ENCODE data around the gene MFAP3. TPM values are rescaled to one million over a fixed set of nuclear protein-coding genes. Genes with fewer than 3 reads are reported as not detected.

Gene MFAP3
- total RNA-seq, 1 donor from 2014 or later: 37.9 TPM

DNA sequence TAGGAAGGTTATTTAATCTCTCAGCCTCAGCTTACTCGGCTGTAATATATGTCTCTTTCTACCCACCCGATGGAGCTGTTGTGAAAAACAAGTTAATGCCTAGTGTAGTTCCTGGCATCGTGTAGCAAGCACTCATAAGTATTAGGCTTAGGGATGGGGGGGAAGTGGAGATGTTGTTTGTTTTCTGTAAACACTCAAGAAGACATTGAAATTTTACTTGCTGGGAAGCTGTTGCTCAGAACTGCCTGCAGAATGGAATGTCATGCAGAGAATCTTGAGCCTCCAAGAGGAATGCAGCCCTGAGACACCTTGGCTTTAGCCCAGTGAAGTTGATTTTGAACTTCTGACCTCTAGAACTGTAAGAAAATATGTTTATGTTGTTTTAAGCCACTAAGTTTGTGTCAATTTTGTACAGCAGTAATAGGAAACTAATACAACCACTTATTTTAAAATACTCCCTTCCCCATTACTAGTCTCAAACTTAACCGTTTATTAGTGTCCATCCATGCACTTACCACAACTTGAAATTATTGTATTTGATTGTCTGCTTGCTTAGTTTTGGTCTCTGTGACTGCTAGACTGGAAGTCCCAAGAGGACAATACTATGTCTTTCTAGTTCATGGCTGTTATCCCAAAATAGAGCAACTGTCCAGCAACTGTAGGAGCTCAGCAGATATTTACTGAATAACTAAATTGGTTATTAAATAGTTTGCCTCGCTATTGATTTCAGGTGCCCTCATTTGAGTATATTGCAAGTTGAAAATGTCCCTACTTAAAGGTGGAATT lies 53.8 kb downstream of the MFAP3 start:
- Mint-ChIP-seq H3K4me3 (no peak overlapping the region), H3K27ac (no peak overlapping the region), H3K36me3 (no peaks in the 10 kb centered on the region)

GRCh38 chr5:154093142-154093532 lies 54.4 kb downstream of the MFAP3 start:
- peaks cover 4% of the 10 kb centered on the region for H3K4me1 Mint-ChIP-seq (ENCODE audit: unreplicated experiment)
- TF ChIP-seq, protein P1, sequence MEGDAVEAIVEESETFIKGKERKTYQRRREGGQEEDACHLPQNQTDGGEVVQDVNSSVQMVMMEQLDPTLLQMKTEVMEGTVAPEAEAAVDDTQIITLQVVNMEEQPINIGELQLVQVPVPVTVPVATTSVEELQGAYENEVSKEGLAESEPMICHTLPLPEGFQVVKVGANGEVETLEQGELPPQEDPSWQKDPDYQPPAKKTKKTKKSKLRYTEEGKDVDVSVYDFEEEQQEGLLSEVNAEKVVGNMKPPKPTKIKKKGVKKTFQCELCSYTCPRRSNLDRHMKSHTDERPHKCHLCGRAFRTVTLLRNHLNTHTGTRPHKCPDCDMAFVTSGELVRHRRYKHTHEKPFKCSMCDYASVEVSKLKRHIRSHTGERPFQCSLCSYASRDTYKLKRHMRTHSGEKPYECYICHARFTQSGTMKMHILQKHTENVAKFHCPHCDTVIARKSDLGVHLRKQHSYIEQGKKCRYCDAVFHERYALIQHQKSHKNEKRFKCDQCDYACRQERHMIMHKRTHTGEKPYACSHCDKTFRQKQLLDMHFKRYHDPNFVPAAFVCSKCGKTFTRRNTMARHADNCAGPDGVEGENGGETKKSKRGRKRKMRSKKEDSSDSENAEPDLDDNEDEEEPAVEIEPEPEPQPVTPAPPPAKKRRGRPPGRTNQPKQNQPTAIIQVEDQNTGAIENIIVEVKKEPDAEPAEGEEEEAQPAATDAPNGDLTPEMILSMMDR (conservative IDR thresholded peaks at IDR 0.05): no peak
- H3K36me3 Mint-ChIP-seq: no peaks in the 10 kb centered on the region
- H3K4me3 Mint-ChIP-seq: no peak overlapping the region
- no peak for DNase-seq (ENCODE audit: extremely low spot score, unreplicated experiment)
- H3K9me3 Mint-ChIP-seq: no peaks in the 10 kb centered on the region
- peaks cover 27% of the 10 kb centered on the region for H3K27me3 Mint-ChIP-seq
- H3K27ac Mint-ChIP-seq: no peak overlapping the region

More for the DNA sequence above, 53.8 kb downstream of the MFAP3 start:
- TF ChIP-seq, protein P1 (conservative IDR thresholded peaks at IDR 0.05): no peak
- Mint-ChIP-seq H3K27me3 (peaks cover 28% of the 10 kb centered on the region), H3K4me1 (ENCODE audit: unreplicated experiment) (peaks cover 4% of the 10 kb centered on the region), H3K9me3 (no peaks in the 10 kb centered on the region)
- DNase-seq (ENCODE audit: extremely low spot score, unreplicated experiment): no peak

DNA sequence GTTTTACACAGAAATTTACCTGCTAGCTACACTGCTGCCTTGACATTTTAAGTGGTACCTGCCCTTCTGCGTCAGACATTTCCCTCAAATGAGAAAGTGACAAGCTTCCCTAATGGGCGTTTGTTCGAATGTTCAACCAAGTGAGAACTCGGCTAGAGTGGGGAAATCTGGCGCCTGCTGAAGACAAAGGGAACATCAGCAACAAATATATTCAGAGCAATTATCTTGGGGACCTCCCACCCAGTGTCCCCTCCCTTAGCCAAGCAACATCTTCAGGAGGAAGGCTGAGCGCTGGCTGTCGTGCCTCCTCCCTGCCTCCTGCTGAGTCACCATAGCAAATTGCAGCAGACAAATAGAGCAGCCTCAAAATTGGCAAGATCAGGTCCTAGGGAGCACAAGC lies 57.1 kb downstream of the MFAP3 start:
- TF ChIP-seq, protein P1 (conservative IDR thresholded peaks at IDR 0.05): no peak
- H3K27me3 Mint-ChIP-seq: peaks cover 30% of the 10 kb centered on the region
- H3K9me3 Mint-ChIP-seq: no peaks in the 10 kb centered on the region
- no peak overlapping the region for H3K4me3 Mint-ChIP-seq
- peaks cover 4% of the 10 kb centered on the region for H3K4me1 Mint-ChIP-seq (ENCODE audit: unreplicated experiment)
- H3K27ac Mint-ChIP-seq: no peak overlapping the region
- H3K36me3 Mint-ChIP-seq: no peaks in the 10 kb centered on the region
- no peak for DNase-seq (ENCODE audit: extremely low spot score, unreplicated experiment)

DNA sequence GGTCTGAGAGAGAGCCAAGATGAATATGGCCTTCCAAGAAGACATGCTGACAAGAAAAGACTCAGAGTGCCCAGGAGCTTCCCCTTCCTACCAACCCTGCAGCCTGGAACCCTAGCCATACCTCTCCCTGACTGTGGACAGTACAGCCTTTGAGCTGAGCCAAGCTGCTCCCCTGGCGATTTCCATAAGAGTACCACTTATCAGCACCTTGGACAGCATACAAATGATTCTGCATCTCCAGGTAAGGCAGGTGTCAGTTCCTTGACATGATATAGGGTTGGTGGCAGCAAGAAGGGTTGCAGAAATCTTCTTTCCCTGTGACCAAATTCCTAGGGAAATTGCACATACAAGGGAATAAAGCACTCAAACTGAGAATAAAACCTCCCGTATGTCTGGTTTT lies 58.3 kb downstream of the MFAP3 start:
- H3K27me3 Mint-ChIP-seq: peaks cover 30% of the 10 kb centered on the region
- H3K36me3 Mint-ChIP-seq: no peaks in the 10 kb centered on the region
- H3K27ac Mint-ChIP-seq: no peak overlapping the region
- H3K4me1 Mint-ChIP-seq (ENCODE audit: unreplicated experiment): peaks cover 4% of the 10 kb centered on the region
- no peak for DNase-seq (ENCODE audit: extremely low spot score, unreplicated experiment)
- TF ChIP-seq, protein P1 (conservative IDR thresholded peaks at IDR 0.05): no peak
- no peaks in the 10 kb centered on the region for H3K9me3 Mint-ChIP-seq
- no peak overlapping the region for H3K4me3 Mint-ChIP-seq

DNA sequence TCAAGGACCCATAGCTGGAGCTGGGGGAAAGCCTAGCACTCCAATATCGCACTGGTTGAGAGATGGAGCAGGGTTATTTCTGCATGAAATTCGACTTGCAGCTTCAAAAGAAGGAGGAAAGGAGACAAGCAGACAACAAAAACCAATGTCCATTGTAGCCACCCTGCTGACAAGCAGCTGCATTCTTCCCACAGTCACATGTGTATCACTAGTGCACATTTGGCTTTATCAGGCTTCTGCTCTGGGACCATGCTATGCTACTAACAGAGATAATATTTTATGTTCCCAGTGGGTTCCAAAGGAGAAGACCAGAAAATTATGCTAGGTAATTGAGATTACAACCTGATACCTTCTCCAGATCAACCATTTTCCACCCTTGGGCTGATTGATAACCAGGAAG lies 59.7 kb downstream of the MFAP3 start:
- Mint-ChIP-seq H3K27ac (no peak overlapping the region), H3K4me3 (no peak overlapping the region), H3K9me3 (no peaks in the 10 kb centered on the region), H3K36me3 (no peaks in the 10 kb centered on the region), H3K27me3 (peaks cover 27% of the 10 kb centered on the region), H3K4me1 (ENCODE audit: unreplicated experiment) (no peaks in the 10 kb centered on the region)
- DNase-seq (ENCODE audit: extremely low spot score, unreplicated experiment): no peak
- TF ChIP-seq, protein P1 (conservative IDR thresholded peaks at IDR 0.05): no peak
